HPDE6-E6E7 (cell line): ENCODE results near the gene C16orf78.

Source experiments
- DNase-seq: peaks from one replicate; pipeline ENCODE4 v3.0.0; 2011; ENCODE audit warnings: missing footprints; ENCODE audit errors: extremely low spot score

Gene C16orf78

GRCh38 chr16:49431040-49431439 is 57.4 kb downstream of the C16orf78 start:
- DNase-seq, result no peak

DNA sequence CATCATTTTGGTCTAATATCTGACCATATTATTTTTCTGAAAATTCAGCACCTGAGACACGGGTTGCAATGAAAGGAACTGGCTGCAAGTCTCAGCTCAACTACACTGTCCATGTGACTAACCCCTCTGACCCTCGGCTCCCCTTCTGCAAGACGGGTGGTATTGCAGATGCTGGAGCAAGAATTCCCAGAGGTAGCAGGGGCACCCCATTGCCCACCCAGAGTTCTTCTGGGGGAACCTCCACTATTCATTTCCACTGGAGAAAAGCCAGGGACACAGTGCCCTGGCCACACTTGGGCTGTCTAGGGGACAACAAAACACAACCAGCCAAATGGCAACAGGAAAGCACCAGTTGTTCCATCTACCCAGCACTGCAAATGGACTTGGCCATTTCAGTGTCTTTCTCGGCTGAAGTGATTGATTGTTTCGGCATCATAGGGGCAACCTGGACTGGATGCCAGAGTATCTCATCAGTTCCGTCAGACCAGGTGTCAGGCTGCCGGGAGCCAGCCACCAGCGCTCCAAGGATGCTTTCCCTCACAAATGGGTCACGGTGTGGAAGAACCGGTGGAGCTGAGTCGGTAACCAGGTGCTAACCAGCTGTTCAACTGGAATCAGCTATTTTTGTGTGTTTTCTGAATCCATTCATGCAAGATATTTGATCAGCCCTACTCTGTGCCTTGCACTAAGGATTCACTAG is 58.1 kb downstream of the C16orf78 start:
- no peak for DNase-seq

GRCh38 chr16:49434733-49435132 is 61.1 kb downstream of the C16orf78 start:
- DNase-seq, result no peak

GRCh38 chr16:49436181-49436580 is 62.6 kb downstream of the C16orf78 start:
- no peak for DNase-seq

GRCh38 chr16:49437344-49437743 is 63.7 kb downstream of the C16orf78 start:
- DNase-seq, result no peak

DNA sequence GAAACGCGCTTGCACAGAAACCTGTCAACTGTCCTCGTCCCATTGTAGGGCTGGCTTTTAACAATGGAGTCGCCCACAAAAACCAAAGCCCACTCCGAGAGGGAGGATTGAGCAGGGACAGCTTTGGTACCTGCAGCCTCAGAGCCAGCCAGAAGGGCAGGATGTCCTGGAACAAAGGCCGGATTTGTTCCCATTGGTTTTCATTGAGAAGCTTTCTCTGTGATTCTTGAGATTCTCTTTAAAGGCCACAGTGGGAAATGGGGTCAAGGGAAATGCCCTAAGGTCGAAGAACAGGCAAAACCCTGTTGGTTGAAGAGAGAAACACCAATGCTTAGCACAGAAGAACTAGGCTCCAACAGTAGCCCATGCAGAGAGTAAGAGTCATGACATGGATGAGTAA is 65.4 kb downstream of the C16orf78 start:
- no peak for DNase-seq

DNA sequence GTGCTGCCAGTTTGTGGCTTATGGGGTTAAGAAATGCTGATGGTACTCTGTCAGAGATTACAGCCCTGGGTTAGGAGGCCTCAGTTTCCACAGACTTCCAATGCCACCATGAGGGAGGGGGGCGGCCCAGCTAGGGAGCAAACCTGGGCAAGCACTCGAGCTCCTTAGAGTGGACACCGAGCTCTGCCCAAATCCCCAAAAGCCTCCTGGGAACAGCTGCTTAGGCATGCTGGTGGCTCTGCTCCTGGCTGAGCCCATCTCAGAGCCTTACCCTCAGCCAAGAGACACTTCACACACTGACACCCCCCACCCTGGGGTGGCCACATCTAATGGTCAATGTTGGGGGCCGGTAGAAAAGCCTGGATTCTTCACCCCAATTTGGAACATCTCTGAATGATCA is 66.1 kb downstream of the C16orf78 start:
- DNase-seq, result no peak

DNA sequence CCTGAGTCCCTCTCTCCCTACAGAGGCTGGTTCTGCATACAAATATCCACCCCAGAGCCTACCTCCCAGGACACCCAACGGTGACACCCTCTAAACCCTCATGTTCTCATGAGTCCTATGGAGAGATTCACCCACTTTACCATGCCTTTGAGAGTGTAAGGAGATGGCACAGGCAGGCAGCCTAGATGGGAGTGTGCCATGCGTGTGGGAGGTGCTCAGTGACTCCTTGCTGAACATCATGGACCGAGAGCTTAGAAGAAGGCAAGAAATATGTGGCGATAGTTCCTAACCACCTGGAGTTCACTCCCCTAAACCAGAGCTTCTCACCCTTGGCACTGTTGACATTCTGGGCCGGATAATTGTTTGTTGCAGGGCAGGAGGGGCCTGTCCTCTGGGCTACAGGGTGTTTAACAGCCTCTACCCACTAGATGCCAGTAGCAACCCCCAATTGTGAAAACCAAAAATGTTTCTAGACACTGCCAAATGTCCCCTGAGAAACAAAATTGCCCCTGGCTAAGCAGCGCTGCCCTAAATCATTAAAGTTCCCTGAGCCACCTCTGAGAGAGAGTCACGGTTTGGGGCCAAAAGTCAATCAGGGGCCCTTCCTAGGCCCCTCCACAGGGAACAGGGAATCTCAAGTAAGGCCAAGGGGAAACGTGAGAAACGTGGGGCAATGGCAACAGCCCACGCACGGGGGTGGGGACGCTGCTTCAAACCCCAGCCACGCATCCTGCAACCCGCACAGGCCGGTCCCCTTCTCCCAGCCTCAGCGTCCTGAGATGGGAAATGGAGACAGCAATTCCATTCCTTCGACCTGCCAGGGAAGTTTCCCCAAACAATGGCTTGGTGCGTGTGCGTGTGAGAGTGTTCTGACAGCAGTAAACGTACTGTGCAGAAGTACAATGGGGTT is 66.8 kb downstream of the C16orf78 start:
- DNase-seq, result no peak

- DNase-seq, result no peak
Observed at GRCh38 chr16:49441366-49441780, 67.8 kb downstream of the C16orf78 start.

DNA sequence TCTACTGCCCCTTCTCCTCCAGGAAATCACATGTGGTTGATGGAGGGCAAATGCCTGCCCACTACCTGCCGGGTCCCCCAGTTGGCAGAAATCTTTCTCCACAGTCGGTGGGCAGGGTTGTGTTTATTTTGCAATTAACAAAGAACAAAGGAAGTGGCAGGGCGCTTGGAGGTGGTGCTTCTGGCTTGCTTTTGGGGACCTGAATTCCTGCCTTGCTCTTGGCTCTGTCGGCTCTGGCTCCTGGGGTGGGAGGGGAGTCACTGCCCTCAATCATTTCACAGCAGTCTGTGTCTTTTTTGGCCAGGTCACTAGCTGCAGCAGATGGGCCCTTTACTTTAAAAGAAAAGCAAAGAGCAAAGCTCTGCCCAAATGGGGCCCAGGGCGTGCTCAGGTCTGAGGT is 69.2 kb downstream of the C16orf78 start:
- DNase-seq, result no peak

GRCh38 chr16:49443576-49443975 is 70.0 kb downstream of the C16orf78 start:
- DNase-seq, result no peak

GRCh38 chr16:49446805-49447204 is 73.2 kb downstream of the C16orf78 start:
- DNase-seq, result no peak
